ENCODE results near the gene MARK3.
A peak's percentile ranks its signal among the peaks of the same experiment; 100 is the strongest.

MARK3 gene

GRCh38 chr14:103527408-103528145 lies 142.4 kb downstream of the MARK3 start:
- no peak overlapping the region for H3K4me3 ChIP-seq (IDR thresholded peaks at IDR 0.05; ENCODE audit: insufficient read depth, low read depth, low read length)

GRCh38 chr14:103528146-103528586 lies 143.0 kb downstream of the MARK3 start:
- TF ChIP-seq, protein P1, sequence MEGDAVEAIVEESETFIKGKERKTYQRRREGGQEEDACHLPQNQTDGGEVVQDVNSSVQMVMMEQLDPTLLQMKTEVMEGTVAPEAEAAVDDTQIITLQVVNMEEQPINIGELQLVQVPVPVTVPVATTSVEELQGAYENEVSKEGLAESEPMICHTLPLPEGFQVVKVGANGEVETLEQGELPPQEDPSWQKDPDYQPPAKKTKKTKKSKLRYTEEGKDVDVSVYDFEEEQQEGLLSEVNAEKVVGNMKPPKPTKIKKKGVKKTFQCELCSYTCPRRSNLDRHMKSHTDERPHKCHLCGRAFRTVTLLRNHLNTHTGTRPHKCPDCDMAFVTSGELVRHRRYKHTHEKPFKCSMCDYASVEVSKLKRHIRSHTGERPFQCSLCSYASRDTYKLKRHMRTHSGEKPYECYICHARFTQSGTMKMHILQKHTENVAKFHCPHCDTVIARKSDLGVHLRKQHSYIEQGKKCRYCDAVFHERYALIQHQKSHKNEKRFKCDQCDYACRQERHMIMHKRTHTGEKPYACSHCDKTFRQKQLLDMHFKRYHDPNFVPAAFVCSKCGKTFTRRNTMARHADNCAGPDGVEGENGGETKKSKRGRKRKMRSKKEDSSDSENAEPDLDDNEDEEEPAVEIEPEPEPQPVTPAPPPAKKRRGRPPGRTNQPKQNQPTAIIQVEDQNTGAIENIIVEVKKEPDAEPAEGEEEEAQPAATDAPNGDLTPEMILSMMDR (conservative IDR thresholded peaks at IDR 0.05; ENCODE audit: low read depth, low read length): no peak
- Histone ChIP-seq H3K36me3 (ENCODE audit: insufficient read depth) (no peaks in the 10 kb centered on the region), H3K4me3 (IDR thresholded peaks at IDR 0.05; ENCODE audit: insufficient read depth, low read depth, low read length) (no peak overlapping the region), H3K4me2 (peak overlapping the region; percentile 29; the same call in 1 of the 2 replicates), H3K79me2 (ENCODE audit: insufficient read depth, low read depth) (no peaks in the 10 kb centered on the region), H3K27me3 (ENCODE audit: insufficient read depth, low read depth) (peaks cover 5% of the 10 kb centered on the region; the same call in 1 of the 2 replicates), H4K20me1 (ENCODE audit: insufficient read depth) (no peaks in the 10 kb centered on the region), H3K4me1 (ENCODE audit: low read depth, poor library complexity, severe bottlenecking) (no peaks in the 10 kb centered on the region), H3K27ac (no peak overlapping the region), H3K9ac (no peak overlapping the region), H2AFZ (ENCODE audit: low read depth) (no peak overlapping the region)

More at GRCh38 chr14:103527408-103528145, 142.4 kb downstream of the MARK3 start:
- Histone ChIP-seq H3K36me3 (ENCODE audit: insufficient read depth) (no peaks in the 10 kb centered on the region), H3K4me1 (ENCODE audit: low read depth, poor library complexity, severe bottlenecking) (no peaks in the 10 kb centered on the region), H3K27me3 (ENCODE audit: insufficient read depth, low read depth) (peaks cover 5% of the 10 kb centered on the region; the same call in 1 of the 2 replicates), H3K27ac (no peak overlapping the region), H3K4me2 (no peak overlapping the region), H3K9ac (no peak overlapping the region), H4K20me1 (ENCODE audit: insufficient read depth) (no peaks in the 10 kb centered on the region), H2AFZ (ENCODE audit: low read depth) (no peak overlapping the region), H3K79me2 (ENCODE audit: insufficient read depth, low read depth) (no peaks in the 10 kb centered on the region)
- TF ChIP-seq, protein P1 (conservative IDR thresholded peaks at IDR 0.05; ENCODE audit: low read depth, low read length): no peak

DNA sequence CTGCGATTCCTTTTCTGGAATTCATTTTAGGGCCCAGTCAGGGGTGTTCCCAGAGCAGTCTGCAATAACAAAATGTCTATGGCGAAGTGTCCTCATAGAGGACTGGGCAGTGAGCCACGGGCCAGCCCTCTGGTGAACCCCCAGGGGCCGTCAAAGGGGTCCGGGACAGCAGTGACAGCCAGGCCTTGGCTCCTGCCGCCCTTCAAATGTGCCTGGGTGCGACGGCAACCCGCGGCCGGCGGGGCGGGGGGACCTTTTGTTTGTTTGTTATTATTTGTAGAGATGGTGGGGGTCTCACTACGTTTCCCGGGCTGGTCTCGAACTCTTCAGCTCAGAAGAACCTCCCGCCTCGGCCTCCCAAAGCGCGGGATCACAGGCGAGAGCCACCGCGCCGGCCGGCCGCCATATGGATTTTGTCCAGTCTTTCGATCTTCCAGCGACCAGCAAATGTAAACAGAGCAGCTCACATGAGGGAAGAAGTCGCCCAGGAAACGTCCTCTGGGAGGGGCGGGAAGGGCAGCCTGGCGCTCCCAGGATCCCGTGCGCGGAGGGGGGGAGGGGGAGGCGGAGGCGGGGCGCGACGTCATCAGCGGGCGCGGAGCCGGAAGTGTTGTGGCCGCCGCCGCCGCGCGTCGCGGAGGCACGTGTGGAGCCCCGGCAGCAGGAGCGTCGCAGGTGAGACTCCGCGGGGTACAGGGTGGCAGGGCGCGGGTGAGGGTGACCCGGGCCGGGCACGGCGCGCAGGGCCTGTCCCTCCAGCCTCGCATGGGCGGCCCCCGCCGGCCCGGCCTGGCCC lies 143.6 kb downstream of the MARK3 start, which contains the start of gene TRMT61A:
Gene TRMT61A (plus strand): TSS at position 610 of the 796 bp plus-strand sequence. CDS start 783 bp downstream, outside the sequence.
- Histone ChIP-seq H2AFZ (ENCODE audit: low read depth) (no peak within 1 kb of the TSS), H3K9ac (peak within 1 kb of the TSS; percentile 50; the same call in 1 of the 2 replicates), H3K4me2 (peak within 1 kb of the TSS; percentile 29; the same call in 1 of the 2 replicates), H3K4me3 (IDR thresholded peaks at IDR 0.05; ENCODE audit: insufficient read depth, low read depth, low read length) (no peak within 1 kb of the TSS), H3K79me2 (ENCODE audit: insufficient read depth, low read depth) (no peaks in the 10 kb centered on the region), H4K20me1 (ENCODE audit: insufficient read depth) (no peaks in the 10 kb centered on the region), H3K27me3 (ENCODE audit: insufficient read depth, low read depth) (peaks cover 5% of the 10 kb centered on the region; the same call in 1 of the 2 replicates), H3K4me1 (ENCODE audit: low read depth, poor library complexity, severe bottlenecking) (no peaks in the 10 kb centered on the region), H3K36me3 (ENCODE audit: insufficient read depth) (no peaks in the 10 kb centered on the region), H3K27ac (no peak within 1 kb of the TSS)
- TF ChIP-seq, protein P1 (conservative IDR thresholded peaks at IDR 0.05; ENCODE audit: low read depth, low read length): no peak

Data from KMS-11 (cell line).